ENCODE data around the gene POLR1H.
"Not testable (repeated sequence)": the region's sequence is repeated elsewhere in the genome, so short reads cannot be mapped to it uniquely, and the experiment has no call there.

Gene POLR1H, protein sequence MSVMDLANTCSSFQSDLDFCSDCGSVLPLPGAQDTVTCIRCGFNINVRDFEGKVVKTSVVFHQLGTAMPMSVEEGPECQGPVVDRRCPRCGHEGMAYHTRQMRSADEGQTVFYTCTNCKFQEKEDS

DNA sequence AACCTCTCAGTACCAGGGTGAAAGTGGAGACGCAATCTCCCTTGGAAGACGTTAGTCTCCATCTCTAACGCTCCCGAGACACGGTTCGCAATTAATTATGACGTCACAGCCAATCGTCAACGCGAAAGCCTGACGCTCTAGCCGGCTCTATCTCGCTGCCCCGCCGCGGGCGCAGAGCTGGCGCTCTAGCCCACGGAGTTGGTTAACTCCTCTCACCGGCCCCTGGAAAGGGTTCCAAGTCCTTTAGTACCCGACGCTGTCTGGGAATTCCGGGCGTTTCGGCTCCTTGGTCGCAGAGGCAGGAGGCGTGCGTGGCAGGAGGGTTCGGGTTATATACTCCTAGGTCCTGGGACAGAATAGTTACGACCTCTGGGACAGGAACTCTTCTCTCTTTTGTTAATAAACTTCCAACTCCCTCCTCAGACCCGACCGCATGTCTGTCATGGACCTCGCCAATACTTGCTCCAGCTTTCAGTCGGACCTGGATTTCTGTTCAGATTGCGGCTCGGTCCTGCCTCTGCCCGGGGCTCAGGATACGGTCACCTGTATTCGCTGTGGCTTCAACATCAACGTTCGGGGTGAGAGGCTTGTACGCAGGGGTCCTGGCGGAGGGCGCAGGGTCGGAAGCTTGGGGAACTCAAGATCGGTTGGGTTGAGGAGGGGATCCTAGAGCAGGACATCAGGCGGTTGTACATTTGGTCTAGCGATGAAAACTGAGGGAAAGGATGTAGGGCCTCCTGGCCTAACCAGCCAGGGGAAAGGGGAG, at the start of gene POLR1H:
Gene POLR1H (plus strand): TSS at position 174 of the 766 bp plus-strand sequence. CDS start 260 bp downstream, at position 434.
- DNase-seq, result peak; percentile 85

DNA sequence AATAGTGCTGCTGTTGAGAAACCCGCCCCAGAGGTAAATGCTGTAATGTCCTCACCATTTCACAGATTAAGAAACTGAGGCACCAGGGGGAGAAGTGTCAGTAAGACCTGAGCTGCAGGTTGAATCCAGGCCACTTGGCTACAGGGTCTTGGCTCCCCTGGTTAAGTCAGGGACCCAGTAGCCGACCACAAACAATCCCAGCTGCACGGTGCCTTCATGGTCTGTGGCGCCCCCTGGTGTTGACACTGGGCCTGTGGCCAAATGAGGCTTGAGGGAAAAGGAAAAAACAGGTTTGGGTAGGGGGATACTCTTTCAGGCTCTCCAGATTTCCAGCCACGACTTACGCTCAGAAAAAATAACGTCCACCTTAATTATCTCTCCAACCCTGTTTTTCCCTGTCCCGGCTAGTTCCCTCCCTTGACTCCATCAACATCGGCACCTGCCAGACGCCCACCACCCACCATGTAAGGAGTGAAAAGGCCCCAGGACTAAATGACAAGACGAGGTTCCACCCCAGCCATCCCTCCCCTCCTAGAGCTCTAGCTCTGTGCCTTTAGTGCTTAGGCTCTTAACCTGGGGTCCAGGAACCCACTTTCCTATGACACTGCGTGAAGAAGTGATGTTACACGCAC, 47.7 kb upstream of the POLR1H start:
- DNase-seq, result no peak

DNA sequence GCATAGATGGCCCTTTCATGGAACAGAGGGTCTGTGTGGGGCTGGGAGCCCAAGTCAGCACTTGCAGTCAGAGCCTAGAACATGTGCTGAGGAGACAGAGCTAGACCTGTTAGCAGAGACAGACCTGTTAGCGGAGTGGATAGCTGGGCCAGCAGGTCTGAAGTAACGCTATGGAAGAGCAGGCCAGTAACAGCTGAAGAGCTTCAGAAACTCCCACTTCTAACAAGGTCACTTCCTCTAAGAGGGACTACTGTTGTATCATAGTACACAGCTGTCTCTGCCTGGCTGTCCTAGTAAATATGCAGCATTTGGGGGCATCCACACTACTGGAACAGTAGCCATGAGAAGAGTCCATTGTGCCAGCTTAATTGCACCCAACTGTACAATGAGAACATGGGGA, 41.2 kb upstream of the POLR1H start:
- DNase-seq, result no peak

DNA sequence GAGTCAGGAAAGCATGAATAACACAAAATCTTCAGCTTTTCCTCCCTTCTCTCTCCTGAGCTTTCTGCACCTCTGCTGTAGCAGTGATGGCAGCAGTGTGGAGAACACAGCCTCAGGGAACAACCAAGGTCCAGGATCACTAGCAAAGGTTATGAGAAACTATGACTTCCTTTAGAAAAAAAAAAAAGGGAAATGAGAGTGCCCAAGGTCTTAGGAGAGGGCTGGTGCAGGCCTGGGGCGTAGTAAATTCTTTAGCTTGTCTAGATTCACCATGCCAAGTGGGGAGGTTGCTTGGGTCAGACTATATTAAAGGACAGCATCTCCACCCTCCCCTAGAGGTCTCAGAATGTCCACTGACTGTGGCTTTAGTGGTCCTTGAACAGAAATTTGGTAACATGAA, 40.4 kb upstream of the POLR1H start:
- DNase-seq, result no peak

DNA sequence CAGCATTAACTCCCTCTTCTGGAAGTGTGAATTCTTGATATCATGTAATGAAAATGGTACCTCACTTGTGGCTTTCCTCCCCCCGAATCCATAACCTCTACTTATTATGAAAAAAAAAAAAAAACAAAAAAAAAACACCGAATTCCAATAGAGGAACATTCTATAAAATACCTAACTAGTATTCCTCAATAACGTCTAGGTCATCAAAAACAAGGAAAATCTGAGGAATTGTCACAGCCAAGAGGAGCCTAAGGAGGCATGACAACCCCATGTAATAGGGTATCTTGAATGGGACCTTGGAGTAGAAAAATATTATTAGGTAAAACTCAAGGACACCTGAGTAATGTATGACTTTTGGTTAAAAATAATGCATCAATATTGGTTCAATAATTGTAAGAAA, 38.9 kb upstream of the POLR1H start:
- no peak for DNase-seq

DNA sequence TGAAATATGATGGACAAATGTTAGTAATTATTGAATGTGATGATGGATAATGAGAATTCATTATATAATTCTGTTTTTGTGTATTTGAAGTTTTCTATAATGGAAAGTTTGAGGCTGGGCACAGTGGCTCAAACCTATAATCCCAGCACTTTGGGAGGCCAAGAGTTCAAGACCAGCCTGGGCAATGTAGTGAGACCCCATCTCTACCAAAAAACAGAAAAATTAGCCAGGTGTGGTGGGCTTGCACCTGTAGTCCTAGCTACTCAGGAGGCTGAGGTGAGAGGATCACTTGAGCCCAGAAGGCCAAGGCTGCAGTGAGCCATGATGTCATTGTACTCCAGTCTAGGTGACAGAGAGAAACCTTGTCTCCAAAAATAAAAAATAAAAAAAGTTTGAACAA, 38.4 kb upstream of the POLR1H start:
- DNase-seq, result not testable (repeated sequence)

DNA sequence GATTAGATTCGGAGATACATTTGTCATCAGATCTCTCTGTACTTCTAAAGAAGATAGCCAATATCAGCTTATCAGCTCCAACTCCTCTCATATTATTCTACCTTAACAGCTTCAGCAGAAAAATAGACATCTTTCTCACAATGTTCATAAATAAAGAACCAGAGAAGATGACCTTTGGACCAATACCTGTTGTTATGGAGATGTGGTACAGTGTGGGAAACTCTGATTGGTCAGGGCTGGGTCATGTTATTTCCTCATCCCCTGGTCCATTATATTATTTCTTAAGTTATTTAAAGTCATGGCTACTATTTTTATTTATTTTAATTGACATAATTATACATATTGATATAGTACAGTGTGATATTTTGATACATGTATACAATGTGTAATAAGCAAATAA, 35.9 kb upstream of the POLR1H start:
- no peak for DNase-seq

DNA sequence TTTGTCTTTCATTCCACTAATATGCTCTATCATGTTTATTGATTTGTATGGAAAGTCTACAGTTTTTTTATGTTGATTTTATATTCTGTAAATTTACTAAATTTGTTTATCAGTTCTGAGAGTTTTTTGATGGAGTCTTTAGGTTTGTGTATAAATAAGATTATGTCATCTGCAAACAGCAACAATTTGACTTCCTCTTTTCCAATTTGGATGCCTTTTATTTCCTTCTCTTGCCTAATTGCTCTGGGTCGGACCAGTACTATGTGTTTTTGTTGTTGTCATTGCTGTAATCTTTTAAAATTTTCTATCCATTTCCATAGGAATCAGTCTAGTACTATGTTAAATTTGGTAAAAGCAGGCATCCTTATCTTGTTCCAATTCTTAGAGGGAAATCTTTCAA, 31.5 kb upstream of the POLR1H start:
- no peak for DNase-seq

DNA sequence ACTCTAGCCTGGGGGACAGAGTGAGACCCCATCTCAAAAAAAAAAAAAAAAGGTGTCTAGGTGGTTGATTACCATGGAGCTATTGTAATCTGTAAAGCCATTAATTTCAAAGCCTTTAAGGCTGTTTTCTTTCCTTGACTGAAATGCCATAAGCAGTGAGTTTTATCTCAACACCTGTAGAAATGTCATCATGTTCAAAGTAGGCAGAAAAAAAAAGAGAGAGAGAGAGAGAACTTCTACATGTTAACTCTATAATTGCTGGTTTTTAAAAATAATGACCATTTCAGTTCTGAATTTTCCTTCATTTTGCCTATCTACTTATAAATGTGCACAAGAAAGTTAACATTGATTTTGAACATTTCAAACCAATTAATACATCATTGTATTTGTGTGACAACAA, 29.7 kb upstream of the POLR1H start:
- DNase-seq, result no peak

DNA sequence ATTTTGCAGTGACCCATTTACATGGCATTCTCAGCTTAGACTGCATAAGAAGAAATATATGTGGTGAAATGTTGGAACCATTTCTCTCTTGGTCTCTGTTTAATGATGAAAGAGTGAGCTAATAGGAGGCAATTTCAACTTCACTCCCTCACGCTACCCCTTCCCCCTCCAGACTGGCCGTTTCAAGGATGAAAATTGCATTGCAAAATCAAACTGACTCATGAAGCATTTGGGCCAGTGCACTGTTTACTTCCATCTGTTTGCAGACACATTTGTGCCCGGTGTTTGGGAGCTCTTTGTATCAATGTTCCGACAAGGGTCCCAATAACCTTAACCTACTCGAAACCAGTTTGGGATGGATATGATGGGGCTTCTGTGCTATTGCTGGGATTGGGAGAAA, 27.6 kb upstream of the POLR1H start:
- DNase-seq, result not testable (repeated sequence)

DNA sequence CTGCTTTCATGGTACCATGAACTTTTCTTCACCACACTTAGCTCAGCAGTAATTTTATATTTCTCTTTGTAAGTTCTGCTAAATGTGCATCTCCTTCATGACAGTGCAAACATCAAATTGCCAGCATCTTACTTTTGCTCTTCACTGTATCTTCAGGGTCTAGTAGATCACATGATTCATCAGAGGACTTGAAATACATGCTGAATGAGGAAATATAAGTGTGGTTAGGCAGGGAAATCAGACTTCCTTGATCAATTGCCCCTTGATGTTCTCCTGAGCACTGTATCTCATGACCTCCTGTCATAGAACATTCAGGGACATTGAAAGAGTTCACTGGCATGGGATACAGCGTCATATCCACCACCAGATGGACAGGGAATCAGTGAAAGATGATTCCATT, 25.3 kb upstream of the POLR1H start:
- DNase-seq, result no peak

DNA sequence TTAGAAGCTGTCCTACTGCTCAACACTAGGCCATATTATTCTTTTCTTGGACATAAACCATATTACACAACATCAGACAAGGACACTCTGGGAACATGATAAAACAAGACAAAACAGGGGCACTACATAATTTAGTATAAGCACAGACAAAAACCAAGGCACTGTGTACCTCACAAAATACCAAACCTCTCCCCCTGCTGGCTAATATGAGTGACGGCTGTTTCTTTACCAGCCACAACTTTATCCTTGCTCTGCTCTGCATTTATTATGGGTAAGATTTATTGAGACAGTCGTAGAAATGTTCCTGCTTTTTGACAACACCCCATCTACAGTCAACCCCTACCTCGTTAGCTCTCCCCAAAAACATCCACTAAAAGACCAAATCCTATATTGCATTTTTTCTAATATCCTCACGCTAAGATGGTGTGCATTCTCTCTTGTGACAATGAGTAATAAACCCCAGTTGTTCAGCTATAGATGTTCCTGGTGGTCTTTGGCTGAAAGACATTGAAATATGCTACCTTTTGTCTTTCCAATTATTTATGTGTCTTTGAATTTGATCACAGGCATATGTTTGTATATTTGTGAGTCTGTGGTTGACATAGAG, 23.8 kb upstream of the POLR1H start:
- no peak for DNase-seq

DNA sequence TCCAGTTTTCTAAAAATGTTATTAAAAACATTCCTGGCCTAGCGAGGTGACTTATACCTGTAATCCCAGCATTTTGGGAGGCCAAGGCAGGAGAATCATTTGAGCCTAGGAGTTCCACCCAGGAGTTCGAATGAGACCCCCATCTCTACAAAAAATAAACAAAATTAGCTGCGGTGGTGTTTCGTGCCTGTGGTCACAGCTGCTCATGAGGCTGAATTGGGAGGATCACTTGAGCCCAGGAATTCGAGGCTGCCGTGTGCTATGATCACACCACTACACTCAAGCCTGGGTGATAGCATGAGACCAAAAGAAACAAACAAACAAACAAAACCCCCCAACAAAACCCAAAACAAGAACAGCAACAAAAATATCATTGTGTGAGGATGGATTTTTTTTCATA, 19.8 kb upstream of the POLR1H start:
- no peak for DNase-seq

DNA sequence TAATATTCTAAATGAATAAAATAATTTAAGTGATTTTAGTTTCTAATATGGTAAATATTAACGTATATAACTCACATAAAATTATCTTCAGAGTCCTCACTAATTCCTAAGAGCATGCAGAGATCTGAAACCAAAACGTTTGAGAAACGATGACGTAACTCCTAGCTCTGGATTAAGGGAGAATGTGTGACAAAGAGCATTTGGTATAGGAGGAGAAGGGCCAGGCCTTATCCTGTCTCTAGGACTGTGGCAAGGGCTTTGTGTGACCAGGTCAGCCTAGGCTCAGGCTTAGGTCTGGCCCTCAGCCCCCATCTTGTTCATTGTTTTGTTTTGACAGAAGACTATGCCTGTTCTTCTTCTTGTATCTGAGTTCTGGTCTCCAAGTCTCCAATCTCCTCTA, 19.2 kb upstream of the POLR1H start:
- no peak for DNase-seq

DNA sequence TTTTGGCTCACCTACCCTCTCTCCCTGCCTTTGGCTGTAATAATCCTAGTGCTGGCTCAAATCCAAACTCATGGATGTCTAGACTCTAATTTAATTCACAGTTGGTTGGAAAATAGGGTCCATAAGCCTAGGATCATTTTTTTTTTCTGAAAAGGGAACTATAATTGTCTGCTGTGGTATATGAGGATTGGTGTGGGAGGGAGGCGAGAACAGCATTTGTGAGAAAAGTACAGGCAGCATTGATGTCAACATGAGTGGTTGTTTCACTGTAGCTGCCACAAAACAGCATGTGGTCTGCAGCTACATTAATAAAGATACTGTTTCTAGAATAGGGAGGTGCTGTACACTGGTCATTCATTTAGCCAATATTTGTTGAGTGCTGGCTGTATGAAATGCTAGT, 18.6 kb upstream of the POLR1H start:
- no peak for DNase-seq

DNA sequence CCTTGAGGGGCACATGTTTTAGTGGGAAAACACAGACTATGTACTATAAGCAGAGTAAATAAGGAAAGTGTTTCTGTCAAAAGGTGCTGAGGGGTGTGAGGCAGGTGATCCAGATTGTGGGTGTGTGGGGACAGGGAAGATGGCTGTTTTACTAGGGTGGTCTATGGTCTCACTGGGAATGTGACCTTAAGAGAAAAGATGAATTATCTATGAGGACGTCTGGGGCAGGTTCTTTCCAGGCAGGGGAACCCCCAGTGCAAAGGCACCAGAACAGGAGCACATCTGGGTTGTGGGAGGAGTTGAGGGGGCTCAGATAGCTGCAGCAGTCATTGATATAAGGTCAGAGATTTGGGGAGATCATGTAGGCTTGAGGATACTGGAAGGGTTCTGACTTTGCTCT, 18.2 kb upstream of the POLR1H start:
- DNase-seq, result no peak

DNA sequence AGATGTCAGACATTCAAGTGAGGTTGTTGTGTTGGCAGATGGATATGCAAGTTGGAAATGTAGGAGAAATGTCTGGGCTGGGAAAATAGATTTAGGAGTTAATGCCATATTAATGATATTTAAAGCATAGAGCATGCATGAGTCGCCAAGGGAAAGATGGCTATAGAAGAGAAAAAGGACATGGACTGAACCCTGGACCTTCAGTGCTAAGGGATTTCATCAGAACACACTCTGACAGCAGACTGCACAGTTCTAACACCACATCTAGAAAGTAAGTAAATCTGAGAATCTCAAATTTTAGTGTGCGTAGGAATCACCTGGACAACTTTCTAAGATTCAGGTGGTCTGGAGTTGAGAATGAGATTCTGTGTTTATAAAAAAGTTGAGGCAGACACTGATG, 17.3 kb upstream of the POLR1H start:
- DNase-seq, result no peak

DNA sequence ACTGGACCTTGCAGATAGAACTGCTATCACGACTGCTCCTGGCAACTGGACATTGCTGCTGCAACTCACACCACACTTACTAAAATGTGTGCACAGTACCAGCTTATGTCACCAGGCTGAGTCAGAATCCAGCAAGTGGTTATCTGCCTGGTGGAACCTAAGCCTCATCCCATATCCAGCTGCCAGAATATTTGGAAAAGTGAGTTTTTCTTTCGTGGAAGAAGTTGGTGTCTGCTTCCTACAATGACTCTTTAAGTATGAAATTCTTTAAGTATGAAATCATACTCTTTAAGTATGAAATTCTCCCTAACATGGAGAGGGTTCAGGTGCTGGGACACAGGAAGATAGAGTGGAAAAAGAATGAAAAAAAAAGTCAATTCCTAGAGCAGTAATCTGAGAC, 16.4 kb upstream of the POLR1H start:
- DNase-seq, result no peak

DNA sequence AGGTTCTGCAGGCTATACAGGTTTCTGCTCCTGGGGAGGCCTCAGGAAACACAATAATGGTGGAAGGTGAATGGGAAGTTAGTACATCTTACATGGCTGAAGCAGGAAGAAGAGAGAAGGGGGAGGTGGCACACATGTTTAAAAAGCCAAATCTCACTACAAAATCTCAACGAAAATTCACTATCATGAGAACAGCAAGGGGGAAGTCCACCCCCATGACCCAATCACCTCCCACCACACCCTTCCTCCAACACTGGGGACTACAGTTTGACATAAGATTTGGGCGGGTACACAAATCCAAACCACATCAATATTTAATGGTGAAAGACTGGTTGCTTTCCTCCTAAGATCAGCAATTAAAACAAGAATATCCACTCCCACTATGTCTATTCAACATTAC, 13.8 kb upstream of the POLR1H start:
- DNase-seq, result no peak

DNA sequence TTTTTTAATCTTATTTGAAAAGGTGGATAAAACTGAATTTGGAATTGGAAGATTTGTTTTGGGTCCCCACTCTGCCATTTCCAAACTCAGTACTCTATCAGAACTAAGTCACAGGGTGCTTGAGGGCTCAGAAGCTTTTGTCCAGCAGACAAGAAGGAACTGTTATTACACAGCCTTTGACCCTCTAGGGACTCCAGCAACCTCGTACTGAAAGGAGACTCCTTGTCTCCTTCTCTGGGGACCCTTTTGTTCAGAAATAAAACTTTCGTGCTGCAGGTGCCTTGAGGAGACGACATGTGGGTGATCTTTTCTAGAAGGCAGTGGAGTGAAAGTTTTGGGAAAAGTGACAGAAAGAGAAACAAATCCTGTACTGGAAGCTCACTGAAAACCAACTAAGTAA, 7.4 kb upstream of the POLR1H start:
- no peak for DNase-seq

DNA sequence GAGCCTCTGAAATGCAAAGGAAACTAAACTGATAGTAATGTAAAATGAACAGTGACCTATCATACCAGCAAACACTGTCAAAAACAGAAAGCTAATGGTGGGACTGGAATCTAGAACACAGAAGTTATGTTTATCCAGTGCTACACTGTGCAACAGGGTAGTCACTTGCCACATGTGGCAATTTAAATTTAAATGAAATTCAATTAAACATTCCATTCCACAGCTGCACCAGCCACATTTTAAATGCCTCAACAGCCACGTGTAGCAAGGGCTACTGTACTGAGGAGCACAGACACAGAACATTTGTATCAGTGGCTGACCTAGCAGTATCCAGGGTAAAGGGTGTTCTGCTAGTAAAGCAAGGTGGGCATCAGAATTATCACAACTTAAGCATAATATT, 5.6 kb upstream of the POLR1H start:
- DNase-seq, result no peak

DNA sequence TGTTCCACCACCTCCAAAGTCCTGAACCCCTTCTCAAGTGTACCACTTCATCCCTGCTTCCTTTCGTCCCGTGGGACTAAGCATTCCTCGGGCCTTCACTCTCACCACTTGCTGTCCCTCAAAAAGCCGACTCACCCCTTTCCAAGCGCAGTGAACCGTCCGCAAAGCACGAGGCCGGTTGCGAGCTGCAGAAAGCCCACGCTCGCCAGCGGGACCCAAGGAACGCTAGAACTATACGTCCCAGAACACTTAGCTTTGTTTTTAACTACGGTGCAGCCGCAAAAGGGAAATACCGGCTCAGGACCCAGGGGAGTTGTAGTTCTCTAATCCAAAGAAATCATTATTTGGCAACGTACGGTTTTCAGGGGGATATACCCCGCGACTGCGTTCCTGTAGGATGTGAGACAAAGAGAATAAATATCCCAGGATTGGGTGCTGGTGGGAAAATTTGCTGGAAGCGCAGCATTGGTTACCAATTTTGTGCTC, 416 bp upstream of the POLR1H start:
- DNase-seq, result peak; percentile 40

DNA sequence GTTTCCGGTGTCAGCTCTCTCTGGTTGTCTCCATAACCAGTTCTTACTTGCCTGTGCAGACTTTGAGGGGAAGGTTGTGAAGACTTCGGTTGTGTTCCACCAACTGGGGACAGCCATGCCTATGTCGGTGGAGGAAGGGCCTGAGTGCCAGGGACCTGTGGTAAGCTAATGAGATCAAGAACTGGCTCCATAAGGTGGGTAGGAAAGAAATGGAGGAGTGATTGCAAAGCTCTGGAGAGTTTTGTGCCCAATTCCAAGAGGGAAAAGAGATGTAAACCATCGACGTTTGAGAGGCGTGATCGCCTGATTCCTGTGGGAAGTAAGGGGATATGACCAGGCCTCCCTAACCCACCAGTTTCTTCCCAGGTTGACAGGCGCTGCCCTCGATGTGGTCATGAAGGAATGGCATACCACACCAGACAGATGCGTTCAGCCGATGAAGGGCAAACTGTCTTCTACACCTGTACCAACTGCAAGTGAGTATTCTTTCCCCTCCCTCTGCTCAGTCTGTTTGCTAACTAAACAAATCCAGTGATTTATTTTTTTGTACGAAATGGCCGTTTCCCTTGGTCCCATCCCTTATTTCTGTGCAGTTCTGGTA, 893 bp downstream of the POLR1H start:
- no peak for DNase-seq
